Measurements from ENCODE around the gene FAM174C. TPM values are rescaled to one million over a fixed set of nuclear protein-coding genes. Genes with fewer than 3 reads are reported as not detected.
A peak's percentile ranks its signal among the peaks of the same experiment; 100 is the strongest.

The FAM174C gene
- polyA plus RNA-seq, 1 donor (not counting 4 experiments of a cell fraction or from before 2014, with no cell fraction given), result 18.5 TPM

DNA sequence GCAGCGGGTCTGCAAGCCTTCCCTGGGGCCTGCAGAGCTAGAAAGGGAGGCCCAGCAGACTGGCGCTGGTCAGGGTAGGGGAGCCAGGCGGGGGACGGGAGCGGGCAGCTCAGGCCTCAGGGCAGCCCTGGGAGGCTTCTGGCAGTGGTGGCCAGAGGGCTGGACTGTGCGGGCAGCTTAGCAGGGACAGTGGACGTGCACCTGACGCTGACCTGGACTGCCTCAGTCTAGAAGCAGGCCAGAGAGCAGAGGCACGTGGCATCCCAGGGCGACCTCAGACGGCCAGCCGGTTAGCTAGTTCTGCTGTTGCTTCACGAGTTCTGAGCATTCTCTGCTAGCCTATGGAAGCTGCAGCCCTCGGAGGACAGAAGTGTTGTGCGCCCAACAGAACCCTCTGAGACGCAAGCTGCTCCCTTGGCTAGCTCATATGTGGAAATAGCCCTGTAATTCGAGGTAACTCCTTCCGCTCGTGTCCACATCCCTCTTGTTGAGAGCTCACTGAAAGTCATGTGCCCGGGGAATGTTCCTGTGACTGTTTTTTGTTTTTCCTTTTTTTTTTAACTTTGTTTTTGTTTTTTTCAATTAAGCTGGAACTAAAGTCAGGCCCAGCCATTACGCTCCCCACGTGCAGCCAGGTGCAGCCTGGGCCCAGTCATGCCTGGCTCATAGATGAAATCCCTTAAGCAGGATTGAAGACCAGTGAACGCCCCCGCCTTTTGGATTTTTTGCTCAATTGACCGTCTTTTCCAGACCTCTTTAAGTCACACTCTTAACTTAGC, 1.9 kb upstream of the FAM174C start:
- Histone ChIP-seq H3K36me3 (ENCODE audit: control insufficient read depth in 2 of 2, extremely low read depth in 1 of 2, insufficient read depth in 2 of 2, low read length in 2 of 2) (peaks cover 29 to 42% of the 10 kb centered on the region in 2 experiments), H3K4me1 (ENCODE audit: control insufficient read depth, extremely low read depth, insufficient read depth, low read length) (peaks cover 51% of the 10 kb centered on the region), H2AFZ (ENCODE audit: control insufficient read depth, low read length) (no peak overlapping the region), H3K27ac (ENCODE audit: control insufficient read depth, insufficient read depth, low read length) (no peak overlapping the region), H3K4me3 (ENCODE audit: control insufficient read depth in 2 of 3, extremely low read depth in 1 of 3, insufficient read depth in 2 of 3, low read depth in 1 of 3, low read length in 3 of 3) (no peak overlapping the region), H3K27me3 (ENCODE audit: control insufficient read depth, extremely low read depth, insufficient read depth, low read length) (no peaks in the 10 kb centered on the region), H3K4me2 (ENCODE audit: control insufficient read depth, extremely low read depth, insufficient read depth, low read depth, low read length) (peak overlapping the region; percentile 87), H3K79me2 (ENCODE audit: control insufficient read depth, insufficient read depth, low read length) (peaks cover 55% of the 10 kb centered on the region), H4K20me1 (ENCODE audit: control insufficient read depth, extremely low read depth, insufficient read depth, low read length) (no peaks in the 10 kb centered on the region), H3K9me3 (ENCODE audit: control insufficient read depth, low read depth, low read length) (no peaks in the 10 kb centered on the region), H3K9ac (ENCODE audit: control insufficient read depth, extremely low read depth, insufficient read depth, low read length) (peak overlapping the region; percentile 90), H3K9me1 (ENCODE audit: control insufficient read depth, extremely low read depth, insufficient read depth, low read length) (no peaks in the 10 kb centered on the region)
- DNase-seq (ENCODE audit: low read depth, low spot score) (no peak), FAIRE-seq (no peak)
- no peak for TF ChIP-seq EZH2 (IDR thresholded peaks at IDR 0.05; ENCODE audit: low read length)
- TF ChIP-seq, protein P1, sequence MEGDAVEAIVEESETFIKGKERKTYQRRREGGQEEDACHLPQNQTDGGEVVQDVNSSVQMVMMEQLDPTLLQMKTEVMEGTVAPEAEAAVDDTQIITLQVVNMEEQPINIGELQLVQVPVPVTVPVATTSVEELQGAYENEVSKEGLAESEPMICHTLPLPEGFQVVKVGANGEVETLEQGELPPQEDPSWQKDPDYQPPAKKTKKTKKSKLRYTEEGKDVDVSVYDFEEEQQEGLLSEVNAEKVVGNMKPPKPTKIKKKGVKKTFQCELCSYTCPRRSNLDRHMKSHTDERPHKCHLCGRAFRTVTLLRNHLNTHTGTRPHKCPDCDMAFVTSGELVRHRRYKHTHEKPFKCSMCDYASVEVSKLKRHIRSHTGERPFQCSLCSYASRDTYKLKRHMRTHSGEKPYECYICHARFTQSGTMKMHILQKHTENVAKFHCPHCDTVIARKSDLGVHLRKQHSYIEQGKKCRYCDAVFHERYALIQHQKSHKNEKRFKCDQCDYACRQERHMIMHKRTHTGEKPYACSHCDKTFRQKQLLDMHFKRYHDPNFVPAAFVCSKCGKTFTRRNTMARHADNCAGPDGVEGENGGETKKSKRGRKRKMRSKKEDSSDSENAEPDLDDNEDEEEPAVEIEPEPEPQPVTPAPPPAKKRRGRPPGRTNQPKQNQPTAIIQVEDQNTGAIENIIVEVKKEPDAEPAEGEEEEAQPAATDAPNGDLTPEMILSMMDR (optimal IDR thresholded peaks at IDR 0.05 in 1 of 3, IDR thresholded peaks at IDR 0.05 in 1 of 3, conservative IDR thresholded peaks at IDR 0.05 in 1 of 3; ENCODE audit: extremely low read depth in 1 of 3, insufficient read depth in 2 of 3, low read length in 3 of 3), result no peak
- dilution Hi-C loops (cut with MboI; ENCODE audit: extremely low pct_ligation_motif_present, low sequenced_read_pairs), result no loop called here

DNA sequence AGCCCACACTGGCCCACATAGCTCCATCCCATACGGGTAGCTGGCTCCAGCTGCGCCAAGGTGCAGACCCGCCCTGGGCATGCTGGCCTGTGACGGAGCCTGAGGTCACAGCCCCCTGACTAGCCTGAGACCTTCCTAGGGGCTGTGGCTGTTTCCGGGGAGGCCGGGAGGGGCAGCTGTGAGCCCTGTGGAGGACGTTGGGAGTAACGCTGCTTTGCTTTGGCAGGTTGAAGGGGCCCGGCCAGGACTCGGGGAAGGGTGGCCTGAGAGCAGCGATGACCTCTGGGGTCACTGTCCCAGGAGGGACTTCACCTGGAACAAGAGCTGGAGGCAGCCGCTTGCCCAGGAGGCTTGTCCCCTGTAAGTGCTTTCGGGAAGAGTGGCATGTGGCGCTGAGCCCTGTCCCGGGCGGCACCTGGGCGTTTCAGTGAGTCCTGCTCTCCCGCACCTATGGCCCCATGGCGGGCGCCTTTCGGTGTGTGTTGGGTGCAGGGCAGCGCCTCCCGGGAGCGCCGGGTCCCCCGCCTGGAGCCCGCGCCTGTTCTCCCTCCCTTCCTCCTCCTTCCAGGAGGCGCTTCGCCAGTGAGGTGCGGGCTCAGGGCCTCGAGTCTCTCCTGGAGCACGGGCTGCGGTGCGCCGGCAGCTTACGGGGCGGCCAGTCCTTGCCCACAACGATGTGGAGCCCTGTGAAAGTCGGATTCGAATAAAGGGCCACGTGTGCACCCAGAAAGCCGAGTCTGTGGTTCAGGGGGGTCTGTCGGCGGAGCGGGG, 1.1 kb upstream of the FAM174C start:
- TF ChIP-seq, protein P1 (optimal IDR thresholded peaks at IDR 0.05 in 1 of 3, IDR thresholded peaks at IDR 0.05 in 1 of 3, conservative IDR thresholded peaks at IDR 0.05 in 1 of 3; ENCODE audit: extremely low read depth in 1 of 3, insufficient read depth in 2 of 3, low read length in 3 of 3), result no peak
- no peak for TF ChIP-seq EZH2 (IDR thresholded peaks at IDR 0.05; ENCODE audit: low read length)
- peaks cover 31 to 46% of the 10 kb centered on the region in 2 experiments for H3K36me3 ChIP-seq (ENCODE audit: control insufficient read depth in 2 of 2, extremely low read depth in 1 of 2, insufficient read depth in 2 of 2, low read length in 2 of 2)

More for the DNA sequence above, 1.1 kb upstream of the FAM174C start:
- Histone ChIP-seq H3K27ac (ENCODE audit: control insufficient read depth, insufficient read depth, low read length) (peak overlapping the region; percentile 90), H3K9ac (ENCODE audit: control insufficient read depth, extremely low read depth, insufficient read depth, low read length) (peak overlapping the region; percentile 90), H2AFZ (ENCODE audit: control insufficient read depth, low read length) (no peak overlapping the region), H3K27me3 (ENCODE audit: control insufficient read depth, extremely low read depth, insufficient read depth, low read length) (no peaks in the 10 kb centered on the region), H3K9me3 (ENCODE audit: control insufficient read depth, low read depth, low read length) (no peaks in the 10 kb centered on the region), H3K9me1 (ENCODE audit: control insufficient read depth, extremely low read depth, insufficient read depth, low read length) (no peaks in the 10 kb centered on the region), H3K4me2 (ENCODE audit: control insufficient read depth, extremely low read depth, insufficient read depth, low read depth, low read length) (peak overlapping the region; percentile 87), H3K79me2 (ENCODE audit: control insufficient read depth, insufficient read depth, low read length) (peaks cover 55% of the 10 kb centered on the region), H4K20me1 (ENCODE audit: control insufficient read depth, extremely low read depth, insufficient read depth, low read length) (no peaks in the 10 kb centered on the region), H3K4me3 (ENCODE audit: control insufficient read depth in 2 of 3, extremely low read depth in 1 of 3, insufficient read depth in 2 of 3, low read depth in 1 of 3, low read length in 3 of 3) (peak overlapping the region; percentile 65 to 69 (median 67)), H3K4me1 (ENCODE audit: control insufficient read depth, extremely low read depth, insufficient read depth, low read length) (peaks cover 48% of the 10 kb centered on the region)
- FAIRE-seq (no peak), DNase-seq (ENCODE audit: low read depth, low spot score) (no peak)
- dilution Hi-C loops (cut with MboI; ENCODE audit: extremely low pct_ligation_motif_present, low sequenced_read_pairs), result no loop called here

Data from keratinocyte (primary cell).